ENCODE results near the gene MFGE8.
A peak's percentile ranks its signal among the peaks of the same experiment; 100 is the strongest.

Gene MFGE8, protein sequence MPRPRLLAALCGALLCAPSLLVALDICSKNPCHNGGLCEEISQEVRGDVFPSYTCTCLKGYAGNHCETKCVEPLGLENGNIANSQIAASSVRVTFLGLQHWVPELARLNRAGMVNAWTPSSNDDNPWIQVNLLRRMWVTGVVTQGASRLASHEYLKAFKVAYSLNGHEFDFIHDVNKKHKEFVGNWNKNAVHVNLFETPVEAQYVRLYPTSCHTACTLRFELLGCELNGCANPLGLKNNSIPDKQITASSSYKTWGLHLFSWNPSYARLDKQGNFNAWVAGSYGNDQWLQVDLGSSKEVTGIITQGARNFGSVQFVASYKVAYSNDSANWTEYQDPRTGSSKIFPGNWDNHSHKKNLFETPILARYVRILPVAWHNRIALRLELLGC

DNA sequence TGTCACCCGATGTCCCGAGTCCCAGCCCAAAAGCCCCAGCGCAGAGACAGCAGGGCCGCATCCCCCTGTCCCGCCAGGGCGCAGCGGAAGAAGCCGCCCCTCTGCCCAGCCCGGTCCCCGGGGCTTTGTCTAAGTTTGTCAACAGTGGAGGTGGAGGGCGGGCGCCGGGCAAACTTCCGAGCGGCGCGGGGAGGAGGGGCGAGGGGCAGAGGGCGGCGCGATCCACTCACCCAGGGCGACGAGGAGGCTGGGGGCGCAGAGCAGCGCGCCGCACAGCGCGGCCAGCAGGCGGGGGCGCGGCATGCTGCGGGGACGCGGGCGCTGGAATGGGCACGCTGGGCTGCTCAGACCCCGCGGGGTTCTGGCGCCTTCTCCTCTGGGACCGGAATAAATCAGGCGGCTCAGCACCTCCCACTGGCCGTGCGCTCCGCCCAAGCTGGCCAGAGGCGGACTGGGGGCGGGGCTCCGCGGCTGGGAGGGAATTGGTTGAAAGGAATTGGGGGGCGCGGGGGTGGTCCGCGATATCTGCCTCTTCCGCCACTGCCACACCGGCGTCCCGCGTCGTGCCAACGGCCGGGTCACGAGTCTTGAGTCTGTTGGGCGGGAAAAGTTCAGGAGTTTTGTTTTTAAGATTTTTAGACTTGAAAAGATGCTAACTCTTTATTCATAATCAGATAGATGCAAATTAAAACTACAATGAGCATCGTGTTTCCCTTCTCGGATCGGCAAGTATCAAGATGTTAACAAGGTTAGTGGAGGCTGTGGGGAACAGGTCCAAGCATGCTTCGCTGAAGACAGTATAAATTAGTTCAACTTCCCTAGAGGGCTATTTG is at the start of gene MFGE8:
TSS of gene MFGE8 (minus strand) at position 363 of the 833 bp plus-strand sequence. CDS start at position 303, 60 bp downstream.
- peak within 1 kb of the TSS; percentile 45 for H3K4me3 ChIP-seq (ENCODE audit: low read depth, low read length)
- H3K36me3 ChIP-seq (ENCODE audit: control insufficient read depth, insufficient read depth, low read length), result no peaks in the 10 kb centered on the region
- no peak within 1 kb of the TSS for H3K9ac ChIP-seq
- no peaks in the 10 kb centered on the region for H3K4me1 ChIP-seq
- H3K27me3 ChIP-seq (ENCODE audit: control insufficient read depth, insufficient read depth, low read length), result no peaks in the 10 kb centered on the region
- no peaks in the 10 kb centered on the region for H3K9me3 ChIP-seq (ENCODE audit: control insufficient read depth, low read length)
- H2AFZ ChIP-seq, result peak within 1 kb of the TSS; percentile 78
- H3K79me2 ChIP-seq, result no peaks in the 10 kb centered on the region
- H3K4me2 ChIP-seq (ENCODE audit: low read length), result peak within 1 kb of the TSS; percentile 81
- TF ChIP-seq, protein P1, sequence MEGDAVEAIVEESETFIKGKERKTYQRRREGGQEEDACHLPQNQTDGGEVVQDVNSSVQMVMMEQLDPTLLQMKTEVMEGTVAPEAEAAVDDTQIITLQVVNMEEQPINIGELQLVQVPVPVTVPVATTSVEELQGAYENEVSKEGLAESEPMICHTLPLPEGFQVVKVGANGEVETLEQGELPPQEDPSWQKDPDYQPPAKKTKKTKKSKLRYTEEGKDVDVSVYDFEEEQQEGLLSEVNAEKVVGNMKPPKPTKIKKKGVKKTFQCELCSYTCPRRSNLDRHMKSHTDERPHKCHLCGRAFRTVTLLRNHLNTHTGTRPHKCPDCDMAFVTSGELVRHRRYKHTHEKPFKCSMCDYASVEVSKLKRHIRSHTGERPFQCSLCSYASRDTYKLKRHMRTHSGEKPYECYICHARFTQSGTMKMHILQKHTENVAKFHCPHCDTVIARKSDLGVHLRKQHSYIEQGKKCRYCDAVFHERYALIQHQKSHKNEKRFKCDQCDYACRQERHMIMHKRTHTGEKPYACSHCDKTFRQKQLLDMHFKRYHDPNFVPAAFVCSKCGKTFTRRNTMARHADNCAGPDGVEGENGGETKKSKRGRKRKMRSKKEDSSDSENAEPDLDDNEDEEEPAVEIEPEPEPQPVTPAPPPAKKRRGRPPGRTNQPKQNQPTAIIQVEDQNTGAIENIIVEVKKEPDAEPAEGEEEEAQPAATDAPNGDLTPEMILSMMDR (IDR thresholded peaks at IDR 0.05), result no peak
- H3K27ac ChIP-seq, result no peak within 1 kb of the TSS

DNA sequence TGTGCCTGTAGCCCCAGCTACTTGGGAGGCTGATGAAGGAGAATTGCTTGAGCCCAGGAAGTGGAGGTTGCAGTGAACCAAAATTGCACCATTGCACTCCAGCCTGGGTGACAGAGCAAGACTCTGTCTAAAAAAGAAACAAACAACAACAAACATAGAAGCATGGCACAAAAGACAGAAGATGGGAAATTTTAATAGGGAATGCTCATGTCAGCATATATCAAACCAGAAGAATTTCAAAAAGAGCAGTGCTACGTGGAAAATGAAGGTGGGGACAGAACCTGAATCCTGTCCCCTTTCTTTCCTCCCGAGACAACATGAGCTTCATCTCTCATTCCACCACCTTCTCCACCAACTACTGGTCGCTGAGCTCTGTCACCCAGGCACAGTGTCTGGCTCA is 46.3 kb upstream of the MFGE8 start:
- no peak overlapping the region for H2AFZ ChIP-seq
- TF ChIP-seq, protein P1 (IDR thresholded peaks at IDR 0.05), result no peak

DNA sequence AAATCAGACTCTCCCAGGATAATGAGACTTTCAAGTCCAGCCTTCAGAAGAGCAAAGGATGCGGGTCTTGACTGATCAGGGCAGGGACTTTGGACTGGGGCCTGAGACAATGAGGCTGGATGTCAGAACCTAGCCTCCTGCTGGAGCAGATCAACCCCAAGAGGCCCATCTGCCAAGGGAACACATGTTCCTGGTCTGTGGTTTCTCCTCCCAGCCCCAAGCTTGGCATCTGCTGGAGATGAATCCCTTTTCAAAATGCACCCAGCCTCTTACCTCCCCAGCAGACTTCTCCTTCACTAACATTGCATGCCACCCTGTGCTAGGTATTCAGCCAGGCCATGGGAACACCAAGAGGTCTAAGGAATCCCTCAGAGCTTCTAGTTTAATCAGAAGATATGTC is 43.7 kb upstream of the MFGE8 start:
- Histone ChIP-seq H3K27ac (no peak overlapping the region), H3K27me3 (ENCODE audit: control insufficient read depth, insufficient read depth, low read length) (no peaks in the 10 kb centered on the region), H3K9me3 (ENCODE audit: control insufficient read depth, low read length) (no peaks in the 10 kb centered on the region), H3K4me2 (ENCODE audit: low read length) (no peak overlapping the region), H3K4me3 (ENCODE audit: low read depth, low read length) (no peak overlapping the region), H3K9ac (no peak overlapping the region), H2AFZ (no peak overlapping the region), H3K36me3 (ENCODE audit: control insufficient read depth, insufficient read depth, low read length) (no peaks in the 10 kb centered on the region), H3K4me1 (no peaks in the 10 kb centered on the region), H3K79me2 (no peaks in the 10 kb centered on the region)
- TF ChIP-seq, protein P1 (IDR thresholded peaks at IDR 0.05), result no peak

More for the DNA sequence above, 46.3 kb upstream of the MFGE8 start:
- no peaks in the 10 kb centered on the region for H3K9me3 ChIP-seq (ENCODE audit: control insufficient read depth, low read length)
- H3K79me2 ChIP-seq, result no peaks in the 10 kb centered on the region
- no peak overlapping the region for H3K27ac ChIP-seq
- no peak overlapping the region for H3K9ac ChIP-seq
- H3K4me1 ChIP-seq, result no peaks in the 10 kb centered on the region
- H3K4me2 ChIP-seq (ENCODE audit: low read length), result no peak overlapping the region
- H3K36me3 ChIP-seq (ENCODE audit: control insufficient read depth, insufficient read depth, low read length), result no peaks in the 10 kb centered on the region
- H3K4me3 ChIP-seq (ENCODE audit: low read depth, low read length), result no peak overlapping the region
- no peaks in the 10 kb centered on the region for H3K27me3 ChIP-seq (ENCODE audit: control insufficient read depth, insufficient read depth, low read length)

DNA sequence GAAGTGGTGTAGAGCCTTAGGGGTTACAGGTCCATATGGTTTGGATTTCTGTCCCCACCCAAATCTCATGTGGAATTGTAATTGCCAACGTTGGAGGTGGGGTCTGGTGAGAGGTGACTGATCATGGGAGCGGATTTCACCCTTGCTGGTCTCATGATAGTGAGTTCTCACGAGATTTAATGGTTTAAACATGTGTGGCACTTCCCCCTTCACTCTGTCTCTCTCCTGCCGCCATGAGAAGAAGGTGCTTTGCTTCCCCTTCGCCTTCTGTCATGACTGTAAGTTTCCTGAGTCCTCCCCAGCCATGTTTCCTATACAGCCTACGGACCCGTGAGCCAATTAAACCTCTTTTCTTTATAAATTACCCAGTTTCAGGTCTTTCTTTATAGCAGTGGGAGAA is 43.1 kb upstream of the MFGE8 start:
- H3K9ac ChIP-seq, result no peak overlapping the region
- no peak overlapping the region for H3K4me3 ChIP-seq (ENCODE audit: low read depth, low read length)
- no peak overlapping the region for H3K27ac ChIP-seq
- H3K36me3 ChIP-seq (ENCODE audit: control insufficient read depth, insufficient read depth, low read length), result no peaks in the 10 kb centered on the region
- TF ChIP-seq, protein P1 (IDR thresholded peaks at IDR 0.05), result no peak
- no peaks in the 10 kb centered on the region for H3K27me3 ChIP-seq (ENCODE audit: control insufficient read depth, insufficient read depth, low read length)
- H3K79me2 ChIP-seq, result no peaks in the 10 kb centered on the region
- no peaks in the 10 kb centered on the region for H3K9me3 ChIP-seq (ENCODE audit: control insufficient read depth, low read length)
- no peak overlapping the region for H3K4me2 ChIP-seq (ENCODE audit: low read length)
- H3K4me1 ChIP-seq, result no peaks in the 10 kb centered on the region
- H2AFZ ChIP-seq, result no peak overlapping the region
